IgD-negative memory B cell (primary cell): ENCODE results near the gene RPP14. TPM values are rescaled to one million over a fixed set of nuclear protein-coding genes. Genes with fewer than 3 reads are reported as not detected.
"Not testable (repeated sequence)": the region's sequence is repeated elsewhere in the genome, so short reads cannot be mapped to it uniquely, and the experiment has no call there.

ENCODE experiments used
- H3K27ac Mint-ChIP-seq, 3 donors: one replicate each; pipeline ENCODE4 v1.8.0; 2020 to 2022; ENCODE audit warnings: mild to moderate bottlenecking in 3 of 3, mixed read lengths in 3 of 3, moderate library complexity in 1 of 3
- H3K27me3 Mint-ChIP-seq: one replicate; pipeline ENCODE4 v1.8.0; 2021; ENCODE audit warnings: mixed read lengths
- H3K36me3 Mint-ChIP-seq: one replicate; pipeline ENCODE4 v1.8.0; 2020; ENCODE audit warnings: mild to moderate bottlenecking, mixed read lengths
- H3K4me1 Mint-ChIP-seq, 3 donors: one replicate each; pipeline ENCODE4 v1.8.0; 2020 to 2022; ENCODE audit warnings: mixed read lengths in 3 of 3, mild to moderate bottlenecking in 1 of 3
- H3K4me3 Mint-ChIP-seq, 4 donors: one replicate each; pipeline ENCODE4 v1.8.0; 2020 to 2022; ENCODE audit warnings: mild to moderate bottlenecking in 4 of 4, mixed read lengths in 4 of 4, moderate library complexity in 3 of 4
- H3K9me3 Mint-ChIP-seq, 3 donors: one replicate each; pipeline ENCODE4 v1.8.0; 2020 to 2021; ENCODE audit warnings: mixed read lengths in 3 of 3, mild to moderate bottlenecking in 1 of 3
- polyA plus RNA-seq: library from polyadenylated mRNA; unstranded; fragments of 300-500 nt; fragmentation: Illumina TruSeq; gene quantifications from one replicate; pipeline ENCODE4 v1.2.3, GENCODE V29; 2021

RPP14 gene
- polyA plus RNA-seq = 9.9 TPM

DNA sequence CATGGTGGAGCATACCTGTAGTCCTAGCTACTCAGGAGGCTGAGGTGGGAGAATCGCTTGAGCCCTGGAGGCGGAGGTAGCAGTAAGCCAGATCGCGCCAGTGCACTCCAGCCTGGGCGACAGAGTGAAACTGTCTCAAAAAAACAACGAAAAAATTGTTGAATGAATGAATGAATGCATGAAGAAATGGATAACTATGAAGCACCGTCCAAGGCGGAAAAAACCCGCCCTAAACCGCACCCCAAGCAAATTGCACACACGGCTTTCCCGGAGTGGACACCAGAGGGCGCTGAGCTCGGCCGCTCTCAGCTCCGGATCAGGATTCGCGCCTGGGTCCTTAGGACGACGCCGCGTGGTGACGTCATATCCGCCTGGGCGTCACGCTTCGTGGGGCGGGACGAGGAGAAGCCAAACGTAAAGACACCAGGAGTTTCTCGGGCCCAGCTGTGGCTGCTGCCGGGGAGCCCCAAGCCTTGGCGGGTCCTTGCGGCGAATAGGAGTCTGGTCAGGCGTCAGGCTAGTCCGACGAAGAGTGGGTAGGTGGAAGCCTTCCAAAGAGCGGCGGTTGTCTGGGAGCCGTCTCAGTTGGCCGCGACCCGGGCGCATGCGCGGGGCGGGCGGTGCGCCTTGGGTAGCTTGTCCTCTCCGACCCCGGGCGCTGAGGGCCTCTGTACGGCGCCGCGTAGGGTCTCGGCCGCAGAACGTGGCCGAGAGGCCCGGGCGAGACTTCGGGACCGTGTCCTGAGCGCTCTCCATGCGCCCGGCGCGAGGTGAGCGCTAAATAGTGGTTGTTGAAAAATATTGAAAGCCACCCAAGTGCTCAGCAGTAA, at the start of gene RPP14, which contains the start of gene HTD2:
TSS of gene RPP14 (plus strand) at position 364 of the 830 bp plus-strand sequence. CDS start 4,085 bp downstream, outside the sequence.
TSS of gene HTD2 (plus strand) at position 639 of the 830 bp plus-strand sequence. CDS start 11,094 bp downstream, outside the sequence.
- Mint-ChIP-seq H3K27ac (peak within 1 kb of the TSS; percentile 95 to 100 (median 99)), H3K36me3 (peaks cover 3% of the 10 kb centered on the region), H3K4me1 (peaks cover 12 to 31% (median 25%) of the 10 kb centered on the region in 3 donors), H3K4me3 (peak within 1 kb of the TSS; percentile 94 to 100 (median 98)), H3K9me3 (peaks cover 0 to 4% (median 0%) of the 10 kb centered on the region in 3 donors), H3K27me3 (peaks cover 2% of the 10 kb centered on the region)

DNA sequence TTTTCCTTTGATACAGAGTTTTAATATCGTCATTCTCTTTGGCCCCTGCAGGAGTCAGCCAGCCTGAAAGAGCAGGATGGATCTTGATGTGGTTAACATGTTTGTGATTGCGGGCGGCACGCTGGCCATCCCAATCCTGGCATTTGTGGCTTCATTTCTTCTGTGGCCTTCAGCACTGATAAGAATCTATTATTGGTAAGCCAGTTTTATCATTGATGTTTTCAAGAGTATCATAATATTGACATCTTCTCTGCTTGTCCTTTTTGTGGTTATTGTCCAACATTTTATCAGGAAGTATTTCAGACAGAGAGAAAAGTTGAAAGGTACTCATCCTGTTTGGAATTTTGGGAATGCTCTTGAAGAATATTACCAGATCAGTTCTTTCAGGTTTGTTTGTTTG, 49.5 kb upstream of the RPP14 start:
- Mint-ChIP-seq H3K4me3 (no peak overlapping the region), H3K27me3 (no peaks in the 10 kb centered on the region), H3K27ac (no peak overlapping the region), H3K4me1 (peaks cover 0 to 8% (median 6%) of the 10 kb centered on the region in 3 donors), H3K9me3 (no peaks in the 10 kb centered on the region), H3K36me3 (peaks cover 3% of the 10 kb centered on the region)

DNA sequence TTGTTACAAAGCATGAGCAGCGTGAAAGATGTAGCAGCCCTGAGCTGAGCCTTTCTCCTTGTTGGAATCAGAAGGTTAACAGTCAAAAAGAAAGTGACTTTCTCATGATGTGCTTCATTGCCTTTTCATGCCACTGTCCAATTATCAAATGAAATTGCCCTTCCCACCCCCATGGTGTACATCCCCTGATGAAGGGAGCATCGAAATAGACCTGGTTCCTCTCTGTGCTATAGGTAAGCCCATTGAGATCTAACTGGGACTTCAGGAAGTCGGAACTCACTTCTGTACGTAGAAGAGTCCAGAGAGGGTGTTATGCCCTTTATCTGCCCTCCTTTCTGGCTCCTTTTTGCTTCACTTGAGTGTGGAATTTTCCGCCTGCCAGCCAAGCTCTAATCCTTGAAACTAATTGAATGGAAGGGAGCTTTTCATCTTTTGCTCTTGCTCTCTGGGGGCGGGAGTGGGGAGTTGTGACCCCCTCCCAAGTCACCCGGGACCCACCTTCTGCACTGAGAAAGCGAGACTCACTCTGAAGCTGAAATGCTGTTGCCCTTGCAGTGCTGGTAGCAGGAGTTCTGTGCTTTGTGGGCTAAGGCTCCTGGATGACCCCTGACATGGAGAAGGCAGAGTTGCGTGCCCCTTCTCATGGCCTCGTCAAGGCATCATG, 47.5 kb upstream of the RPP14 start:
- no peak overlapping the region for H3K4me3 Mint-ChIP-seq
- H3K27me3 Mint-ChIP-seq = no peaks in the 10 kb centered on the region
- peaks cover 6% of the 10 kb centered on the region for H3K36me3 Mint-ChIP-seq
- peak overlapping the region in 1 of 3 donors; percentile 74 for H3K27ac Mint-ChIP-seq
- H3K9me3 Mint-ChIP-seq = no peaks in the 10 kb centered on the region
- peaks cover 0 to 8% (median 6%) of the 10 kb centered on the region in 3 donors for H3K4me1 Mint-ChIP-seq

DNA sequence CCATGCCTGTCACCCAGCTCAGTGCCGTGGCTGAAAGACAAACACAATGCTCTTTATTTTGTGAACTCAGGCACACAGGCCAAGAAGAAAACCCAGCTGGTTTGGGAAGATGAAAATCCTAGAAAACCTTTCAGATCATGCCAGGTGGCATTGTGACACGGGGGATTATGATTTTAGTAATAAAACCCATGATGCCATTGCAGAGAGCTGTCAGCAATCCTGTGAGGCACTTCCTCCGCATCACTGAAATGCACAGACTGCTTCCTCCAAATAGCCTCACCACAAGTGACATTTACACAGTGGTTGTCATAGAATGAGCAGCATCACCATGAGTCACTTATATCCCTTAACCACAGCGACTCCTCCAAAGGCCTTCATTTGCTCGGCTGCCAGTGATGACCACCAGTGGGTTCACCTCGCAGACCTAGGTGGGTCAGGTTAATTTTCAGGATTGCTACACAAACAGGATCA, 45.7 kb upstream of the RPP14 start:
- no peak overlapping the region for H3K4me3 Mint-ChIP-seq
- H3K36me3 Mint-ChIP-seq = peaks cover 6% of the 10 kb centered on the region
- peaks cover 0 to 6% (median 4%) of the 10 kb centered on the region in 3 donors for H3K4me1 Mint-ChIP-seq
- no peaks in the 10 kb centered on the region for H3K27me3 Mint-ChIP-seq
- H3K9me3 Mint-ChIP-seq = no peaks in the 10 kb centered on the region
- H3K27ac Mint-ChIP-seq = no peak overlapping the region

DNA sequence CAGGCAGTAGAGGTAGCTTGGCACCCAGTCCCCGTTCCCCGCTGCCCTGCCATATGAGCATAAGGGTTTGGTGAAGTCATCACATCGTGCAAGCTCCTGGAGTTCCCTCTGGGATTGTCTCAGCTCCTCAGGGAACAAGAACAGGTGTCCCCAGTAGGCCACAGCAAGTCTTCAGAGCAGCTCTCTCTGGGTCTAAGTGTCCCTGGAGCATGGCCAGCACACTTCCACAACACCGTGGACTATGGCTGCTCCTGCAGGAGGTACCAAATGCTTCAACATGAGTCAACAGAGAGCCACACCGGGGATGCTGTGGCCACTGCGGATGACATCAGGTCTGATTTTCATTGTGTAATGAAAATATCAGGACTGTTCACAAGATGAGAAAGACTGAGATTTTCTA, 45.3 kb upstream of the RPP14 start:
- Mint-ChIP-seq H3K27me3 (no peaks in the 10 kb centered on the region), H3K4me1 (peaks cover 0 to 6% (median 4%) of the 10 kb centered on the region in 3 donors), H3K4me3 (no peak overlapping the region), H3K9me3 (no peaks in the 10 kb centered on the region), H3K36me3 (peaks cover 8% of the 10 kb centered on the region), H3K27ac (no peak overlapping the region)

DNA sequence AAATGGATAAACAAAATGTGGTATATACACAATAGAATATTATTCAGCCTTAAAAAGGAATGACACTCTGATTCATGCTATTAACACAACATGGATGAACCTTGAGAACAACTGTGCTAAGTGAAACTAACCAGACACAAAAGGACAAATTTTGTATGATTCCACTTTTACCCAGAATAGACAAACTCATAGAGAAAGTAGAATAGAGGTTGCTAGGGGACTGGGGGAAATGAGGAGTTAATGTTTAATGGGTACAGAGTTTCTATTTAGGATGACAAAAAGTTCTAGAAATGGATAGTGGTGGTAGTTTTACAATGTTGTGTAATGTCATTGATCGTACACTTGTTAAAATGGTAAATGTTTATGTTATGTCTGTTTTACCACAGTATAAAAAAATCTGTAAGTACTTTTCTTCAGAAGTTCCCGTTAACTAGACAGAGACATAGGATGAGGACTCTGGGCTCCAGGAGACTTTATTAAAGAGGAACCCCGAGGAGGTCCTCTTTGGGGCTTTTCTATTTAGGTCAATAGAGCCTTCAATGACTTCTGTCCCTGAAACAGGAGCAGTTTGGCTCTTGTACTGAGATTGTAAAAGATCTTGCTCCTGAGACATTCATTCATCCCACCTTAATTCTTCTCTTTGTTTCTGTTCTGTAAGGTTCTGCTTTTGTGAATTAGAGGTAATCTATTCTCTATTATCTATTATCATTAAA, 43.9 kb upstream of the RPP14 start:
- H3K4me1 Mint-ChIP-seq = peaks cover 0 to 2% (median 0%) of the 10 kb centered on the region in 3 donors
- H3K4me3 Mint-ChIP-seq = no peak overlapping the region
- no peaks in the 10 kb centered on the region for H3K9me3 Mint-ChIP-seq
- H3K27me3 Mint-ChIP-seq = no peaks in the 10 kb centered on the region
- peaks cover 10% of the 10 kb centered on the region for H3K36me3 Mint-ChIP-seq
- H3K27ac Mint-ChIP-seq = no peak overlapping the region

GRCh38 chr3:58266577-58266976, 39.5 kb upstream of the RPP14 start:
- no peaks in the 10 kb centered on the region for H3K4me1 Mint-ChIP-seq
- H3K9me3 Mint-ChIP-seq = no peaks in the 10 kb centered on the region
- no peak overlapping the region for H3K4me3 Mint-ChIP-seq

GRCh38 chr3:58267543-58267942, 38.5 kb upstream of the RPP14 start:
- Mint-ChIP-seq H3K36me3 (peaks cover 18% of the 10 kb centered on the region), H3K27ac (peak overlapping the region in 1 of 3 donors; percentile 53)
- H3K9me3 Mint-ChIP-seq, H3K4me3 Mint-ChIP-seq, H3K4me1 Mint-ChIP-seq, H3K27me3 Mint-ChIP-seq: not testable (repeated sequence)

More at GRCh38 chr3:58266577-58266976, 39.5 kb upstream of the RPP14 start:
- Mint-ChIP-seq H3K27me3 (no peaks in the 10 kb centered on the region), H3K27ac (no peak overlapping the region), H3K36me3 (peaks cover 21% of the 10 kb centered on the region)

- Mint-ChIP-seq H3K9me3 (no peaks in the 10 kb centered on the region), H3K27me3 (no peaks in the 10 kb centered on the region), H3K4me3 (no peak overlapping the region), H3K4me1 (peaks cover 0 to 2% (median 0%) of the 10 kb centered on the region in 3 donors), H3K27ac (no peak overlapping the region), H3K36me3 (peaks cover 26% of the 10 kb centered on the region)
Observed at GRCh38 chr3:58269356-58269755, 36.7 kb upstream of the RPP14 start.

DNA sequence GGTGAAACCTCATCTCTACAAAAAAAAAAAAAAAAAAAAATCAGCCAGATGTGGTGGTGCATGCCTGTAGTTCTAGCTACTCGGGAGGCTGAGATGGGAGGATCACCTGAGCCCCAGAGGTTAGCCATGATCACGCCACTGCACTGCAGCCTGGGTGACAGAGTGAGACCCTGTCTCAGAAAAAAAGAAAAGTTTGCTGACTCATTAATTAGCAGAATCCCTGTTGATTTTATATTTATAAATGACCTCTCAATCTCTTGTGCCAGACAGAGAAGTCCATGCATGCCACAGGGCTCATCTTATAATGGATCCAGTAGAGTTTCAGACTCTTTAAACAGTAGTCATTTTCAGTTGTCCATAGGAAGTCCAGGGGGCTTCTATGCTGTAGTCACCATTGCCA, 35.6 kb upstream of the RPP14 start:
- Mint-ChIP-seq H3K4me1 (peaks cover 0 to 2% (median 0%) of the 10 kb centered on the region in 3 donors), H3K9me3 (no peaks in the 10 kb centered on the region), H3K27ac (no peak overlapping the region), H3K36me3 (peaks cover 30% of the 10 kb centered on the region), H3K4me3 (no peak overlapping the region), H3K27me3 (no peaks in the 10 kb centered on the region)

- peaks cover 30% of the 10 kb centered on the region for H3K36me3 Mint-ChIP-seq
- H3K9me3 Mint-ChIP-seq = no peaks in the 10 kb centered on the region
- H3K4me1 Mint-ChIP-seq = peaks cover 0 to 2% (median 0%) of the 10 kb centered on the region in 3 donors
- H3K27ac Mint-ChIP-seq = peak overlapping the region in 1 of 3 donors; percentile 68
- H3K4me3 Mint-ChIP-seq = no peak overlapping the region
- no peaks in the 10 kb centered on the region for H3K27me3 Mint-ChIP-seq
Observed at GRCh38 chr3:58271901-58272501, 34.0 kb upstream of the RPP14 start.

GRCh38 chr3:58272891-58273290, 33.2 kb upstream of the RPP14 start:
- H3K4me3 Mint-ChIP-seq = no peak overlapping the region
- H3K4me1 Mint-ChIP-seq = peaks cover 0 to 2% (median 0%) of the 10 kb centered on the region in 3 donors
- no peaks in the 10 kb centered on the region for H3K9me3 Mint-ChIP-seq
- H3K36me3 Mint-ChIP-seq = peaks cover 32% of the 10 kb centered on the region
- no peak overlapping the region for H3K27ac Mint-ChIP-seq
- no peaks in the 10 kb centered on the region for H3K27me3 Mint-ChIP-seq

DNA sequence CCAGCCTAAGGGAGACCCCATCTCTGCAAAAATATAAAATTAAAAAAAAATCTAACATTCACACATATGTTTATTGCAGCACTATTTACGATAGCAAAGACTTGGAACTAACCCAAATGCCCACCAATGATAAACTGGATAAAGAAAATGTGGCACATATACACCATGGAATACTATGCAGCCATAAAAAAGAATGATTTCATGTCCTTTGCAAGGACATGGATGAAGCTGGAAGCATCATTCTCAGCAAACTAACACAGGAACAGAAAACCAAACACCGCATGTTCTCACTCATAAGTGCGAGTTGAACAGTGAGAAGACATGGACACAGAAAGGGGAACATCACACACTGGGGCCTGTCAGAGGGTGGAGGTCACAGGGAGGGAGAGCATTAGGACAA, 32.7 kb upstream of the RPP14 start:
- H3K27ac Mint-ChIP-seq, H3K4me1 Mint-ChIP-seq, H3K27me3 Mint-ChIP-seq, H3K9me3 Mint-ChIP-seq: not testable (repeated sequence)
- H3K4me3 Mint-ChIP-seq = peak overlapping the region in 1 of 4 donors; percentile 49
- peaks cover 30% of the 10 kb centered on the region for H3K36me3 Mint-ChIP-seq

GRCh38 chr3:58274027-58274614, 31.9 kb upstream of the RPP14 start:
- Mint-ChIP-seq H3K27ac (no peak overlapping the region), H3K4me1 (peaks cover 0 to 2% (median 0%) of the 10 kb centered on the region in 3 donors), H3K36me3 (peaks cover 24% of the 10 kb centered on the region), H3K4me3 (no peak overlapping the region), H3K9me3 (no peaks in the 10 kb centered on the region), H3K27me3 (no peaks in the 10 kb centered on the region)
